Measurements from ENCODE around the gene NOTCH3.

Gene NOTCH3

DNA sequence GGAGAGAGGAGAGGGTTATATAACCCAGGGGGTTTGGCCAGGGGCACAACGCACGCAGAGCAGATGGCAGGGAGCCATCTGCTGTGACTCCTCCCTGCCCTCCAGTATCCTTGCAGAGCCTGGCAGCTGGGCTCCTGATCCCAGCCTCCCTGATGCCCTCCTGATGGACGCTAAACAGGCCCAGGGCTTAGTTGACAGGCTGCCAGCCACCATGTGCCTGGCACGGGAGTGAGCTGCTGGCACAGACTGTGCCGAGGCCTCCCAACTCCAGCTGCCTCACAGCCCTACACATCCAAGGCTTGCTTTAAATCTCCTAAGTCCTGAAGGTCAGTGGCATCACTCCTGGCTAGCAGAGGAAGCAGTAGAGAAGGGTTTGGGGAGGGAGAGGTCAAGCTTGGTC, 76.9 kb downstream of the NOTCH3 start:
- Histone ChIP-seq H3K9ac (ENCODE audit: low read length) (no peak overlapping the region), H3K27me3 (ENCODE audit: control insufficient read depth, insufficient read depth, low read length) (no peaks in the 10 kb centered on the region), H3K9me3 (ENCODE audit: control insufficient read depth, low read depth, low read length) (no peaks in the 10 kb centered on the region), H3K27ac (ENCODE audit: low read length) (no peak overlapping the region), H3K4me1 (ENCODE audit: control insufficient read depth, low read depth, low read length) (no peaks in the 10 kb centered on the region), H3K36me3 (ENCODE audit: control insufficient read depth, low read depth, low read length) (peaks cover 12% of the 10 kb centered on the region), H3K4me3 (ENCODE audit: low read length) (peak overlapping the region; percentile 83)

DNA sequence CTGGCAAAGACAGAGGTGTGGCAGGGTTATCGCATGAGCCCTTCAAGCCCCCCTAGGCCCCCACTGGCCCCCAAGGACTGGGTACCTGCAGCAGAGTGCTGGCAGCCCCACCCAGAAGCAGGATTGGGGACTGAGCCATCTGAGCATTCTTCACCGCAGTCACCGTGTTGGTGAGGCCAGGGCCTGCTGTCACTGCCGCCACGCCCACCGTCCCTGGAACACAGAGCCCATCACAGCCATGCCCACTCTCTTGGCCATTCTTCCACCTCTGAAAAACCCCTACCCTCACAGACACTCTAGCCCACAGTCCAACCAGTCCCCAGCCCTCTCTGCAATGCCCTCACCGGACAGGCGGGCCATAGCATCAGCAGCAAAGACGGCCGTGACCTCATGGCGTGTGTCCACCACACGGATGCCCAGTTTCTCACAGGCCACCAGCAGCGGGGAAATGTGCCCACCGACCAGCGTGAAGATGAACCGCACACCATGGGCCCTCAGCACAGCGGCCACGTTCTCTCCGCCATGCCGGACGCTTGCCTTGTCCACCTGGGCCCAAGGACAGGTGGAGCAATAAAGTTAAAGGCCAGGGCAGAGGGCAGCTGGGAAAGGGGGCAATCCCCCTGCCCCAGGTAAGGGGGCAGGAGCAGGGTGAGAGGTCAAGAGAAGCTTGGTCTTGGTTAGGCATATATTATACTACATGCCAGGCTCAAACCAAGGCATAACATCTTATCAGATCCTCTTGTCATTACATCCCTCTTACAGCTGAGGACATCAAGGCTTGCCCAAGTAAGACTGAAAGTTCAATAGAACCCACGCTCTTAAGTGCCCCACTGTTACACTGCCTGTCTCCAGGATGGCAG, 77.5 kb downstream of the NOTCH3 start:
- peaks cover 19% of the 10 kb centered on the region for H3K36me3 ChIP-seq (ENCODE audit: control insufficient read depth, low read depth, low read length)
- no peak overlapping the region for H3K27ac ChIP-seq (ENCODE audit: low read length)
- no peak overlapping the region for H3K9ac ChIP-seq (ENCODE audit: low read length)
- H3K4me3 ChIP-seq (ENCODE audit: low read length), result no peak overlapping the region
- H3K9me3 ChIP-seq (ENCODE audit: control insufficient read depth, low read depth, low read length), result no peaks in the 10 kb centered on the region
- H3K4me1 ChIP-seq (ENCODE audit: control insufficient read depth, low read depth, low read length), result no peaks in the 10 kb centered on the region
- no peaks in the 10 kb centered on the region for H3K27me3 ChIP-seq (ENCODE audit: control insufficient read depth, insufficient read depth, low read length)

GRCh38 chr19:15122331-15123030, 78.3 kb downstream of the NOTCH3 start:
- Histone ChIP-seq H3K4me1 (ENCODE audit: control insufficient read depth, low read depth, low read length) (no peaks in the 10 kb centered on the region), H3K9me3 (ENCODE audit: control insufficient read depth, low read depth, low read length) (no peaks in the 10 kb centered on the region), H3K36me3 (ENCODE audit: control insufficient read depth, low read depth, low read length) (peaks cover 26% of the 10 kb centered on the region), H3K27me3 (ENCODE audit: control insufficient read depth, insufficient read depth, low read length) (no peaks in the 10 kb centered on the region), H3K9ac (ENCODE audit: low read length) (no peak overlapping the region), H3K4me3 (ENCODE audit: low read length) (no peak overlapping the region), H3K27ac (ENCODE audit: low read length) (no peak overlapping the region)

- Histone ChIP-seq H3K27me3 (ENCODE audit: control insufficient read depth, insufficient read depth, low read length) (no peaks in the 10 kb centered on the region), H3K4me3 (ENCODE audit: low read length) (no peak overlapping the region), H3K36me3 (ENCODE audit: control insufficient read depth, low read depth, low read length) (peaks cover 42% of the 10 kb centered on the region), H3K27ac (ENCODE audit: low read length) (no peak overlapping the region), H3K4me1 (ENCODE audit: control insufficient read depth, low read depth, low read length) (no peaks in the 10 kb centered on the region), H3K9ac (ENCODE audit: low read length) (no peak overlapping the region), H3K9me3 (ENCODE audit: control insufficient read depth, low read depth, low read length) (no peaks in the 10 kb centered on the region)
Measured at GRCh38 chr19:15120135-15121026, 80.4 kb downstream of the NOTCH3 start.

DNA sequence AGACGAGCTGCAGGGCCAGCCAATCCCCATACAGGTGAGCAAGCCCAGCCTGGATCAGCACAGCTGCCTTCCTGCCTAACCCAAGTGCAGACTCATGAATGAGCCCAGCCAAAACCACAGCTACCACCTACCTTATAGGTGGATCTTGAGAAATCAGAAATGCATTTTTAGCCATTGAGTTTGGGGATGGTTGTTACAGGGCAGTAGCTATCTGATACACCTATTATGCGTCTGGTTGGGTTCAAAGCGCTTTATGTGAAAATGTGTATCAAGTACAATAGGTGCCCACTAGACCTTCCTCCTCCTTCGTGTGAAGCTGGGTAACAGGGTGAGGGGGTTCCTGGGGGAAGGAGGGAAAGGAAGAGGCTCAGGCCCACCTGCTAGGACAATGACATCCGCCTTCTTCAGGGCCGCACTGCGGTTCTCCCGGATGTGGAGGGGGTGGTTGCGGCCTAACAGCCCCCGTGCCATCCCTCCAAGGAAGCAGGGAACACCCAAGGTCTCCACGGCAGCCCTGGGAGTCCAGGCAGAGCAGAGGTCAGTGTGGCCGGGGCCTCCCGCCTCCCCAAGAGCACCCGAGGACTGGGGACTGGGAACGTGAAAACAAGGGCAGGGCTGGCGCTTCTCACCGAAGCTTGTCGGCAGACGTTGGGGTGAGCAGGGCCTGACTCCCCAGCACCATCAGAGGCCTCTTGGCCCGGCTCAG, 81.9 kb downstream of the NOTCH3 start:
- H3K4me1 ChIP-seq (ENCODE audit: control insufficient read depth, low read depth, low read length), result no peaks in the 10 kb centered on the region
- H3K27ac ChIP-seq (ENCODE audit: low read length), result no peak overlapping the region
- no peaks in the 10 kb centered on the region for H3K27me3 ChIP-seq (ENCODE audit: control insufficient read depth, insufficient read depth, low read length)
- H3K36me3 ChIP-seq (ENCODE audit: control insufficient read depth, low read depth, low read length), result peaks cover 54% of the 10 kb centered on the region
- no peak overlapping the region for H3K4me3 ChIP-seq (ENCODE audit: low read length)
- no peak overlapping the region for H3K9ac ChIP-seq (ENCODE audit: low read length)
- no peaks in the 10 kb centered on the region for H3K9me3 ChIP-seq (ENCODE audit: control insufficient read depth, low read depth, low read length)

- Histone ChIP-seq H3K9ac (ENCODE audit: low read length) (no peak overlapping the region), H3K27ac (ENCODE audit: low read length) (no peak overlapping the region), H3K4me3 (ENCODE audit: low read length) (no peak overlapping the region), H3K27me3 (ENCODE audit: control insufficient read depth, insufficient read depth, low read length) (no peaks in the 10 kb centered on the region), H3K9me3 (ENCODE audit: control insufficient read depth, low read depth, low read length) (no peaks in the 10 kb centered on the region), H3K36me3 (ENCODE audit: control insufficient read depth, low read depth, low read length) (peaks cover 56% of the 10 kb centered on the region), H3K4me1 (ENCODE audit: control insufficient read depth, low read depth, low read length) (no peaks in the 10 kb centered on the region)
Measured at GRCh38 chr19:15118248-15118647, 82.5 kb downstream of the NOTCH3 start.

DNA sequence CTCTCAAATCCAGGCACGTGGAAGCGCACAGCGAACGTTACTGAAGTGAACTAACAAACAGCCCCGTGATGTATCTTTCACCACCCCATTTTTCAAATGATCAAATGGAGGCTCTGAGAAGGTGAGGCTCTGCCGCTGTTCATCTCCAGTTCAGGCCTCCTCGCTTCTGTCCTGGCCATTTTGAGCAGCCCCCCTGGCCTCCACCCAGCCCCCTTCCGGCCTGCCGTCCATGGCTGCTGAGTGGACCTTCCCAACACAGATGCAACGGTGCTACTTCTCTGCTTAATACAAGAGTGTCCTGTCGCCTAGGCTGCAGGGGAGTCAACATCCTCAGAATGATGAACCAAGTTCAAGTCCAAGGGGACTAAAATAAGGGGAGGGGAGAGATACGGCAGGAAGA, 83.9 kb downstream of the NOTCH3 start:
- no peak overlapping the region for H3K27ac ChIP-seq (ENCODE audit: low read length)
- peaks cover 64% of the 10 kb centered on the region for H3K36me3 ChIP-seq (ENCODE audit: control insufficient read depth, low read depth, low read length)
- H3K9ac ChIP-seq (ENCODE audit: low read length), result no peak overlapping the region
- no peak overlapping the region for H3K4me3 ChIP-seq (ENCODE audit: low read length)
- no peaks in the 10 kb centered on the region for H3K4me1 ChIP-seq (ENCODE audit: control insufficient read depth, low read depth, low read length)
- H3K9me3 ChIP-seq (ENCODE audit: control insufficient read depth, low read depth, low read length), result no peaks in the 10 kb centered on the region
- no peaks in the 10 kb centered on the region for H3K27me3 ChIP-seq (ENCODE audit: control insufficient read depth, insufficient read depth, low read length)

- Histone ChIP-seq H3K9ac (ENCODE audit: low read length) (no peak overlapping the region), H3K9me3 (ENCODE audit: control insufficient read depth, low read depth, low read length) (no peaks in the 10 kb centered on the region), H3K4me3 (ENCODE audit: low read length) (no peak overlapping the region), H3K36me3 (ENCODE audit: control insufficient read depth, low read depth, low read length) (peaks cover 73% of the 10 kb centered on the region), H3K27ac (ENCODE audit: low read length) (no peak overlapping the region), H3K27me3 (ENCODE audit: control insufficient read depth, insufficient read depth, low read length) (no peaks in the 10 kb centered on the region), H3K4me1 (ENCODE audit: control insufficient read depth, low read depth, low read length) (no peaks in the 10 kb centered on the region)
Measured at GRCh38 chr19:15115762-15116615, 84.8 kb downstream of the NOTCH3 start.

DNA sequence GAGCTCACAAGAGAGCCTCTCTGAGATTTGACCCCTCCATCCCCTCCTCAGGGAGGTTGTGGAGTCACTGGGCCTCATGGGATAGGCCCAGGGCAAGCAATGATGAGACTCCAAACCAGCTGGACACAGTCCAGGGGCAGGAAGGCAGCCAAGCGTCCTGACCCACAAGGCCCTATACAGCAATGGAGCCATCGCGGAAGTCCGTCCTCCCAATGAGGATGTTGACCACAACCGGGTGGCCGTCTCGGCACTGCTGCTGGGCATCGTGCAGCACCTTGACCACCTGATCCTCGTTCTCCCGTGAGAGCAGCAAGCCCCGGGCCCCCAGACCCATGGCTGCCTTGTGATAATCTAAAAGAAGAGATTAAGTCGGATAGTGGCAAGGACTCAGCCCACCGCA, 85.7 kb downstream of the NOTCH3 start:
- peaks cover 80% of the 10 kb centered on the region for H3K36me3 ChIP-seq (ENCODE audit: control insufficient read depth, low read depth, low read length)

DNA sequence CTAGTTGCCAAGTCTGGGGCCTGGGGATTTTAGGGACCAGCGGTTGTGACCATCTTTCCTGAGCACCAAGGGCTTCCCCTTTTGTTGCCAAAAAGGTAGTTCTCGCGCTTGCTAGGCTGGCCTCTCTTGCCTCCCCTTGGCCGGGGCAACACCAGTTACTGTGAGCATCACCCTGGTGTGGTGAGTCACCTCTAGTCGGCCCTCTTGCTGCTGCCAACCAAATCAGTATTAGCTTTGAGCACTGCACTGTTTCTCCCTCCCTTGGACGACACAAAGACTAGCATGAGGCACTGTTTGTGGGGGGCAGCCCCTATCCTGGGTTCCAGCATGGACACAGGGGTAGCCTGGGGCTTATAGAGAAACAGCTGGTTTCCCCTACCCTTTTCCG, 86.6 kb downstream of the NOTCH3 start:
- H3K27ac ChIP-seq (ENCODE audit: low read length), result no peak overlapping the region

More for the DNA sequence above, 85.7 kb downstream of the NOTCH3 start:
- no peak overlapping the region for H3K4me3 ChIP-seq (ENCODE audit: low read length)
- no peaks in the 10 kb centered on the region for H3K27me3 ChIP-seq (ENCODE audit: control insufficient read depth, insufficient read depth, low read length)
- H3K9me3 ChIP-seq (ENCODE audit: control insufficient read depth, low read depth, low read length), result no peaks in the 10 kb centered on the region
- H3K27ac ChIP-seq (ENCODE audit: low read length), result no peak overlapping the region
- no peaks in the 10 kb centered on the region for H3K4me1 ChIP-seq (ENCODE audit: control insufficient read depth, low read depth, low read length)
- no peak overlapping the region for H3K9ac ChIP-seq (ENCODE audit: low read length)

More for the DNA sequence above, 86.6 kb downstream of the NOTCH3 start:
- no peaks in the 10 kb centered on the region for H3K4me1 ChIP-seq (ENCODE audit: control insufficient read depth, low read depth, low read length)
- peaks cover 79% of the 10 kb centered on the region for H3K36me3 ChIP-seq (ENCODE audit: control insufficient read depth, low read depth, low read length)
- no peaks in the 10 kb centered on the region for H3K9me3 ChIP-seq (ENCODE audit: control insufficient read depth, low read depth, low read length)
- H3K9ac ChIP-seq (ENCODE audit: low read length), result no peak overlapping the region
- no peak overlapping the region for H3K4me3 ChIP-seq (ENCODE audit: low read length)
- no peaks in the 10 kb centered on the region for H3K27me3 ChIP-seq (ENCODE audit: control insufficient read depth, insufficient read depth, low read length)

Data from iPS-18a (cell line).